Esophagus (tissue), 2 donors: Measurements from ENCODE around the gene YPEL2. TPM values are rescaled to one million over a fixed set of nuclear protein-coding genes. Genes with fewer than 3 reads are reported as not detected.

Experiments used
- H3K27ac ChIP-seq, 2 donors: one replicate each; pipeline ENCODE4 v1.5.1; 2013; ENCODE audit warnings: low read depth in 2 of 2, mild to moderate bottlenecking in 2 of 2, inconsistent platforms in 1 of 2, low read length in 1 of 2, moderate library complexity in 1 of 2
- H3K27me3 ChIP-seq, 2 donors: one replicate each; pipeline ENCODE4 v1.6.1; 2013; ENCODE audit warnings: low read length in 2 of 2, control low read depth in 1 of 2, mild to moderate bottlenecking in 1 of 2; ENCODE audit not compliant: insufficient read depth in 2 of 2, control insufficient read depth in 1 of 2
- H3K36me3 ChIP-seq, 2 donors: one replicate each; pipeline ENCODE4 v1.6.1; 2013; ENCODE audit warnings: low read length in 1 of 2; ENCODE audit not compliant: control insufficient read depth in 2 of 2, insufficient read depth in 2 of 2
- H3K4me1 ChIP-seq, 2 donors: one replicate each; pipeline ENCODE4 v1.6.1; 2013; ENCODE audit warnings: low read length in 1 of 2; ENCODE audit not compliant: control insufficient read depth in 2 of 2, insufficient read depth in 2 of 2
- H3K4me3 ChIP-seq, 2 donors: one replicate each; pipeline ENCODE4 v1.5.1; 2013; ENCODE audit warnings: low read length in 2 of 2, mild to moderate bottlenecking in 2 of 2, low read depth in 1 of 2, moderate library complexity in 1 of 2
- H3K9me3 ChIP-seq, 2 donors: one replicate each; pipeline ENCODE4 v1.6.1; 2013; ENCODE audit warnings: mild to moderate bottlenecking in 2 of 2, low read depth in 1 of 2, low read length in 1 of 2, moderate library complexity in 1 of 2; ENCODE audit not compliant: control insufficient read depth in 2 of 2, insufficient read depth in 1 of 2
- WGBS, 2 donors: extraction: QIAGEN DNeasy Blood & Tissue Kit; methylation state at CpG; one replicate each; pipeline ENCODE4 v1.1.7; 2013; 5-methylcytosine and 5-hydroxymethylcytosine counted together
- polyA plus RNA-seq, 2 donors: library from polyadenylated mRNA; stranded (reverse); fragments of 200-250 nt; gene quantifications; one replicate each; pipeline ENCODE4 v1.2.3, GENCODE V29; 2013
- donor health status: healthy with polysubstance abuse.
- donor health status: Bipolar disorder and iron deficiency.

Gene YPEL2
- polyA plus RNA-seq, 2 donors: 3.2 to 4.5 TPM

DNA sequence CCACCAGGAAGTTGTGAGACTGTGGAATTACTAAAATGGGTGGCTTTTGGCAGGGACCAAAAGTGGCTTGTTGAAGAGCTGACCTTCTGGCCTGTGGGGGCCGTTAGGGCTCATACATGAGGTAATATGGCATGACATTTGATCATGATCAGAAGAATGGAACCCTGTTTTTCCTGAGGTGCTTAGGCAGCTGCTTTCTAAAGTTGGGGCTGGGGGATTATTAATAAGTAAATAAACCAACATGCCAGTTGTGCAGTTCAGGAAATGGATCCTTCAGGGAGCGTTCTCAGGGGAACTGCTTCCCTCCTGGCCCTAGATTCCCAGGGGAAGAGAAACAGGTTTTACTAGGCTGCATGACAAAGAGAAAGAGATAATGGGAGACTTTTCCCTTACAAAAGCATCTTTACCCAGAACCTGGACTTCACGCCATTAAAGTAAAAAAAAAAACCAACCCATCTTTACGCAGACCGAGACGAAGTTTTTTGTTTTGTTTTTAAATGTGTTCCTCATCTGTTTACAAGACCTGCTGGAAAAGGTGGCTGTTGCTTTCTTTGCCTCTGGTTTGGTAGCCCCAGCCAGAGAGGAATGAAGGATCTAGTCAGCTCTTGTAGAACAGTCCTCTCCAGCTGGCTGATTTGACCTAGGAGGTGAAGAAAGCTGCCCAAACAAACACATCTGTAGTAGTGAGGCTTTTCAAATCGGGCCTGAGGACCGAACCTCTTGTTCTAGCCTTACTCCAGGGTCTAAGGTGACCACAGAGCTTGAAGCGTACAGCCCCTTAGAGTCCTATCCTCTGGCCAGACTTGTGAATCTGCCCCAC, 22.7 kb downstream of the YPEL2 start:
- no peak overlapping the region for H3K27ac ChIP-seq

GRCh38 chr17:59355030-59355701, 23.7 kb downstream of the YPEL2 start:
- H3K4me3 ChIP-seq: no peak overlapping the region
- peaks cover 0 to 3% of the 10 kb centered on the region in 2 donors for H3K36me3 ChIP-seq
- H3K9me3 ChIP-seq: no peaks in the 10 kb centered on the region
- peaks cover 3 to 10% of the 10 kb centered on the region in 2 donors for H3K4me1 ChIP-seq
- WGBS, 2 donors: 67 to 68% methylated on average over 4 of the region's 4 CpGs
- no peaks in the 10 kb centered on the region for H3K27me3 ChIP-seq
- H3K27ac ChIP-seq: no peak overlapping the region

More for the DNA sequence above, 22.7 kb downstream of the YPEL2 start:
- H3K4me3 ChIP-seq: no peak overlapping the region
- peaks cover 3 to 10% of the 10 kb centered on the region in 2 donors for H3K4me1 ChIP-seq
- peaks cover 0 to 3% of the 10 kb centered on the region in 2 donors for H3K36me3 ChIP-seq
- WGBS, 2 donors: 77 to 79% methylated on average over 9 of the region's 9 CpGs
- H3K9me3 ChIP-seq: no peaks in the 10 kb centered on the region
- H3K27me3 ChIP-seq: no peaks in the 10 kb centered on the region

DNA sequence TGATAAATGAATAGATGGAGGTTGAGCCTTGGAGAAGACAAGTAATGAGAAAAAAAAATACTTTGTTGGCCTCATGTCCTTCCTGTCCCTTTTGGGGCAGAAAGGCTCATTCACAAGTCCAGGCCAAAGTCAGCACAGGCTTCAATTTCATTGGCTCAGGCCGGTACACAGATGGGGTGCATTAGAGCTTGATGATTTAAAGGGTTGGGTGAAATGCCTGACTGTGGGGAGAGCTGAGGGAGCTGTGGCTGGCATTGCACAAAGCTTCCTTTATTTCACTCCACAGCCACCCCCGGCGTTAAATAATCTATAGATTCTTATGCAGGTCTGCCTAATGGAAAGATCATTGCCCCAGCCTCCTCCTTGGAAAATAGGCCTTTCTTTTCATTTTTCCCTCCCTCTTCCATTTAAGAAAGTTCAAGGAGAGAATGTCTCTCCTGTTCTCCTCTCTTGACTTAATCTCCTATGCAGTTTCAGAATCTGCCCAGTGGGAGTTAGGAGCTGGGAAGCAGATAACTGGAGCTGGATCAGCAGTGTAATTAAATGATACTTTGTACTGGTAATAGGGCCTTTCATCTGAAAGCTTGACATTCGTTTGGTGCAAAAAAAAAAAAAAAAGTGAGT, 24.4 kb downstream of the YPEL2 start:
- Histone ChIP-seq H3K27ac (no peak overlapping the region), H3K4me3 (no peak overlapping the region), H3K27me3 (no peaks in the 10 kb centered on the region), H3K9me3 (no peaks in the 10 kb centered on the region), H3K36me3 (peaks cover 0 to 3% of the 10 kb centered on the region in 2 donors), H3K4me1 (peaks cover 3 to 10% of the 10 kb centered on the region in 2 donors)
- WGBS, 2 donors: 76% methylated on average over 4 of the region's 4 CpGs

DNA sequence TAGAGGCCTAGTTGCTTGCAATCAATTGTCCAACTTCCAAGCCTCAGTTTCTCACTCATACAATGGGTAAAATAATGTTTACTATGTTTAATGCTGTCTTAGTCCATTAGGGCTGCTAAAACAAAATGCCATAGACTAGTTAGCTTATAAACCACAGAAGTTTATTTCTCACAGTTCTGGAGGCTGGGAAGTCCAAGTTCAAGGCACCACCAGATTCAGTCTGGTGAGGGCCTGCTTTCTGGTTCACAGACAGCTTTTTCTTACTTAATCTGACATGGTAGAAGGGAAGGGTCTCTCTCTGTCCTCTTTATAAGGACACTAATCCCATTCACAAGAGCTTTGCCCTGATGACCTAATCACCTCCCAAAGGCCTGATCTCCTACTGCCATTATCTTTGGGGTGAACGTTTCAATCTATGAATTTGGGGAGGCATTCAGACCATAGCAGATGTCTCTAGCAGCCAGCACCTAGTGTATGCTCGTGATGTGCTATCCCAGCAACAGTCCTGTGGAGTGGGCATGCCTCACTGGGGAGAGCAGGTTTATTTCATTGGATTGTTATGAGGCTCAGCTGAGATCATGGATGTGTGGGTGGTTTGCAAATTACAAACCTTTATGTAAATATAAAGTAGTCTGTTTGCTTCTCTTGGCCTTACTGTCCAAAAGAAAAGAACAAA, 25.2 kb downstream of the YPEL2 start:
- Histone ChIP-seq H3K9me3 (no peaks in the 10 kb centered on the region), H3K4me1 (peaks cover 3 to 12% of the 10 kb centered on the region in 2 donors), H3K36me3 (peaks cover 0 to 3% of the 10 kb centered on the region in 2 donors), H3K27ac (no peak overlapping the region), H3K27me3 (no peaks in the 10 kb centered on the region), H3K4me3 (no peak overlapping the region)
- WGBS, 2 donors: 74 to 83% methylated on average over 2 of the region's 2 CpGs

- Histone ChIP-seq H3K4me3 (no peak overlapping the region), H3K4me1 (peaks cover 3 to 12% of the 10 kb centered on the region in 2 donors), H3K27me3 (no peaks in the 10 kb centered on the region), H3K27ac (peak overlapping the region in 1 of 2 donors; percentile 12), H3K9me3 (no peaks in the 10 kb centered on the region), H3K36me3 (peaks cover 0 to 3% of the 10 kb centered on the region in 2 donors)
Observed at GRCh38 chr17:59357219-59357697, 25.8 kb downstream of the YPEL2 start.

GRCh38 chr17:59357929-59358328, 26.5 kb downstream of the YPEL2 start:
- Histone ChIP-seq H3K36me3 (peaks cover 0 to 3% of the 10 kb centered on the region in 2 donors), H3K27ac (peak overlapping the region in 1 of 2 donors; percentile 12)
- 93 to 100% methylated on average over 1 of the region's 1 CpG for WGBS, 2 donors

DNA sequence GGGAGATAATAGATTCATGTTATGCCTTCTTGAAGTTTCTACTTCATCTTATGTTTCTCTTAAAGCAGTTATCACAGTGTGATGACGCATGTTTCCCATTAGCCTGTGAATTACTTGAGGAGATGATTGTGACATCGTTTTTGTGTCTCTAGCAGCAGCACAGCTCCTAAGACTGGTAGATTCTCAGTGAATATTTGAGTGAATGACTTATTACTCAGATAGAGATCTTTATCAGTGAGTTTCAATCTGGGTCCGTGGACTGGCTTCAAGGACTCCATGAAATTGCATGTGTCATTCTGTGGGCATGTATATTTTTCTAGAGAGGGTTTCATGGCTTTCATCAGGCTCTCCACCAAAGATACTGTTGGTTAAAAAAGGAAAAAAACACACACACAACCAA, 29.9 kb downstream of the YPEL2 start:
- peak overlapping the region in 1 of 2 donors; percentile 8 for H3K27ac ChIP-seq
- no peak overlapping the region for H3K4me3 ChIP-seq
- WGBS, 2 donors: 67 to 76% methylated on average over 3 of the region's 3 CpGs
- no peaks in the 10 kb centered on the region for H3K36me3 ChIP-seq
- H3K27me3 ChIP-seq: no peaks in the 10 kb centered on the region
- peaks cover 4 to 11% of the 10 kb centered on the region in 2 donors for H3K4me1 ChIP-seq
- H3K9me3 ChIP-seq: no peaks in the 10 kb centered on the region

More at GRCh38 chr17:59357929-59358328, 26.5 kb downstream of the YPEL2 start:
- Histone ChIP-seq H3K9me3 (no peaks in the 10 kb centered on the region), H3K27me3 (no peaks in the 10 kb centered on the region), H3K4me3 (no peak overlapping the region), H3K4me1 (peaks cover 3 to 12% of the 10 kb centered on the region in 2 donors)

- H3K9me3 ChIP-seq: no peaks in the 10 kb centered on the region
- H3K27ac ChIP-seq: peak overlapping the region; percentile 52 to 75
- 42 to 54% methylated on average over 7 of the region's 7 CpGs for whole genome bisulfite sequencing, 2 donors
- H3K27me3 ChIP-seq: no peaks in the 10 kb centered on the region
- peaks cover 4 to 13% of the 10 kb centered on the region in 2 donors for H3K4me1 ChIP-seq
- H3K4me3 ChIP-seq: no peak overlapping the region
- no peaks in the 10 kb centered on the region for H3K36me3 ChIP-seq
Observed at GRCh38 chr17:59361916-59362810, 30.7 kb downstream of the YPEL2 start.
